Spleen (tissue), 11 donors: ENCODE results near the gene AHSA1. TPM values are rescaled to one million over a fixed set of nuclear protein-coding genes. Genes with fewer than 3 reads are reported as not detected.

Source experiments
- DNase-seq: peaks from one replicate; pipeline ENCODE4 v3.0.0-alpha.2; 2020
- H3K27ac ChIP-seq, 8 donors: fragments of 200-600 bp; sonication (generic) in 7 of 8; 1 replicate in 4 of 8; 2 replicates in 4 of 8; pipeline versions ENCODE4 v1.5.0 to v1.8.0; 2016 to 2021; ENCODE audit warnings: inconsistent platforms in 4 of 8, mild to moderate bottlenecking in 4 of 8, moderate library complexity in 1 of 8
- H3K27me3 ChIP-seq, 7 donors: fragments of 200-600 bp; sonication (generic) in 6 of 7; replicated peaks in 1 of 7; 1 replicate in 4 of 7; 2 replicates in 3 of 7; pipeline versions ENCODE4 v1.5.0 to v1.8.0; 2016 to 2021; ENCODE audit warnings: inconsistent platforms in 3 of 7, mild to moderate bottlenecking in 1 of 7
- H3K36me3 ChIP-seq, 6 donors: fragments of 200-600 bp; sonication (generic) in 5 of 6; 1 replicate in 4 of 6; 2 replicates in 2 of 6; pipeline versions ENCODE4 v1.5.0 to v1.8.0; 2016 to 2021; ENCODE audit warnings: inconsistent platforms in 2 of 6
- H3K4me1 ChIP-seq, 6 donors: fragments of 200-600 bp; sonication (generic) in 5 of 6; 1 replicate in 3 of 6; 2 replicates in 3 of 6; pipeline versions ENCODE4 v1.5.0 to v1.8.0; 2016 to 2021; ENCODE audit warnings: inconsistent platforms in 3 of 6
- H3K4me3 ChIP-seq, 8 donors: fragments of 200-600 bp; sonication (generic) in 7 of 8; 1 replicate in 4 of 8; 2 replicates in 4 of 8; pipeline versions ENCODE4 v1.5.0 to v1.8.0; 2016 to 2021; ENCODE audit warnings: inconsistent platforms in 4 of 8, mild to moderate bottlenecking in 4 of 8, moderate library complexity in 2 of 8
- H3K9me3 ChIP-seq, 8 donors: fragments of 200-600 bp; sonication (generic) in 7 of 8; 1 replicate in 4 of 8; 2 replicates in 4 of 8; pipeline versions ENCODE4 v1.5.0 to v1.8.0; 2016 to 2021; ENCODE audit warnings: inconsistent platforms in 4 of 8
- POLR2A ChIP-seq, 3 donors: fragments of 450-650 bp; IDR thresholded peaks; one replicate each; pipeline ENCODE4 v1.5.1; 2017; ENCODE audit warnings: antibody characterized with exemption in 3 of 3, mild to moderate bottlenecking in 1 of 3
- POLR2AphosphoS5 ChIP-seq, 3 donors: sonication (generic); formaldehyde crosslinking; IDR thresholded peaks; one replicate each; pipeline ENCODE4 v1.5.1; 2017; ENCODE audit warnings: antibody characterized with exemption in 3 of 3
- WGBS, 5 donors: extraction: QIAGEN DNeasy Blood & Tissue Kit in 3 of 5; methylation state at CpG; one replicate each; pipeline versions ENCODE4 v1.1.5 to v1.1.7; 2013 to 2018; 5-methylcytosine and 5-hydroxymethylcytosine counted together
- intact Hi-C: fragments of 100-400 bp; cut with DNase I; formaldehyde crosslinking; loops from one replicate; pipeline ENCODE4 v1.15.0; 2023; ENCODE audit warnings: low total_unique reads
- polyA plus RNA-seq, 3 donors: library from polyadenylated mRNA; stranded (reverse); fragments of 200-250 nt; gene quantifications; one replicate each; pipeline ENCODE4 v1.2.1, GENCODE V29; 2013
- total RNA-seq, 7 donors: library from RNA; depleted of rRNA in 3 of 7; stranded (reverse); fragments of >200 nt in 3 of 7; fragmentation: NEBNext Ultra II Directional in 4 of 7; extraction: Animal tissue kit (Norgen Biotek cat#: 25700) in 4 of 7; gene quantifications; one replicate each; pipeline versions ENCODE4 v1.1.0 to v1.2.1, GENCODE V29; 2016 to 2021
- TF ChIP-seq, protein P1 (sequence below), 11 experiments: fragments of 200-600 bp in 7 of 11; fragments of 450-650 bp in 4 of 11; sonication (generic) in 4 of 11; IDR thresholded peaks in 8 of 11; conservative IDR thresholded peaks in 3 of 11; 1 replicate in 7 of 11; 2 replicates in 4 of 11; pipeline versions ENCODE4 v1.4.0 to v1.8.0; 2016 to 2021; ENCODE audit warnings: antibody characterized with exemption in 11 of 11, inconsistent platforms in 4 of 11, mild to moderate bottlenecking in 1 of 11
- donor health status: healthy with polysubstance abuse.
- donor health status: DM: no; HTN: no; CAD: no; lungs with moderate emphysema.
- donor health status: DM: no; HTN: no; CAD: no.
- donor health status: Bipolar disorder and iron deficiency.
- donor health status: healthy.
- donor health status: DM: no; HTN: no; CAD: no.
- donor health status: DM: yes; HTN: yes; CAD: no.

The AHSA1 gene
- total and polyA plus RNA-seq, 10 donors, result 41.5 to 126 (median 80.7) TPM

DNA sequence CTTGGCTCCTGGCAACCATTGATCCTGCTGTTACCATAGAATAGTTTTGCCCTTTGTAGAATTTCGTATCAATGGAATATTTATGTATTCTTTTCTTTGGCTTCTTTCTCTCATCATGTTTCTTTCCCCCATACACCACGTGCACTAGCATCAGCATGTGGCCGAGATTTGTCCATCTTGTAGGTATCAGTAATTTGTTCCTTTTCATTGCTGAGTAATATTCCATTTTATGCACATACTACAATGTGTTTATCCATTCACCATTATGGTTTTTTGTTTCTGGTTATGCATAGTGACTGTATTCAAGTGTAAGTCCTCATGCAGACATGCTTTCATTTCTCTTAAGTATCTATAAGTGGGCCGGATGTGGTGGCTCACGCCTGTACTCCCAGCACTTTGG, 45.2 kb downstream of the AHSA1 start:
- H3K4me3 ChIP-seq, result no peak overlapping the region
- intact Hi-C loops, result no loop called here
- peaks cover 5 to 17% (median 15%) of the 10 kb centered on the region in 6 donors for H3K4me1 ChIP-seq
- H3K27me3 ChIP-seq, result peaks cover 4 to 29% (median 21%) of the 10 kb centered on the region in 7 donors
- DNase-seq, result no peak
- H3K27ac ChIP-seq, result no peak overlapping the region
- H3K9me3 ChIP-seq, result peaks cover 0 to 15% (median 12%) of the 10 kb centered on the region in 8 donors
- TF ChIP-seq POLR2A (IDR thresholded peaks at IDR 0.05), result no peak
- TF ChIP-seq, protein P1, sequence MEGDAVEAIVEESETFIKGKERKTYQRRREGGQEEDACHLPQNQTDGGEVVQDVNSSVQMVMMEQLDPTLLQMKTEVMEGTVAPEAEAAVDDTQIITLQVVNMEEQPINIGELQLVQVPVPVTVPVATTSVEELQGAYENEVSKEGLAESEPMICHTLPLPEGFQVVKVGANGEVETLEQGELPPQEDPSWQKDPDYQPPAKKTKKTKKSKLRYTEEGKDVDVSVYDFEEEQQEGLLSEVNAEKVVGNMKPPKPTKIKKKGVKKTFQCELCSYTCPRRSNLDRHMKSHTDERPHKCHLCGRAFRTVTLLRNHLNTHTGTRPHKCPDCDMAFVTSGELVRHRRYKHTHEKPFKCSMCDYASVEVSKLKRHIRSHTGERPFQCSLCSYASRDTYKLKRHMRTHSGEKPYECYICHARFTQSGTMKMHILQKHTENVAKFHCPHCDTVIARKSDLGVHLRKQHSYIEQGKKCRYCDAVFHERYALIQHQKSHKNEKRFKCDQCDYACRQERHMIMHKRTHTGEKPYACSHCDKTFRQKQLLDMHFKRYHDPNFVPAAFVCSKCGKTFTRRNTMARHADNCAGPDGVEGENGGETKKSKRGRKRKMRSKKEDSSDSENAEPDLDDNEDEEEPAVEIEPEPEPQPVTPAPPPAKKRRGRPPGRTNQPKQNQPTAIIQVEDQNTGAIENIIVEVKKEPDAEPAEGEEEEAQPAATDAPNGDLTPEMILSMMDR (IDR thresholded peaks at IDR 0.05 in 8 of 11, conservative IDR thresholded peaks at IDR 0.05 in 3 of 11), result no peak
- no peak for TF ChIP-seq POLR2AphosphoS5 (IDR thresholded peaks at IDR 0.05)
- H3K36me3 ChIP-seq, result peaks cover 0 to 33% (median 19%) of the 10 kb centered on the region in 6 donors
- 94 to 98% (median 96%) methylated on average over 5 of the region's 5 CpGs for WGBS, 5 donors

DNA sequence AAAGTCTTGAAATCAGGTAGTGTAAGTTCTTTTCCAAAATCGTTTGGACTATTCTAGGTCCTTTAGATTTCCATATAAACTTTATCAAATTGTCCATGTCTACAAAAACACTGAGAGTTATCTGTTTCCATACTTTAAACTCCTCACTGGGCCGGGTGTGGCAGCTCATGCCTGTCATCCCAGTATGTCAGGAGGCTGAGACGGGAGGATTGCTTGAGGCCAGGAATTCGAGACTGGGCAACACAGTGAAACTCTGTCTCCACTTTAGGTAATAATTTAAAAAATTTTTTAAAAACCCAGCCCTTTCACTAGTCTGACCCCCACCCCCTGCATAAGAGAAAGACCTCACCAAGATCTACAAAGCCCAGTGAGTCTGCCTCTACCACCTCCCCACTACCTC, 47.1 kb downstream of the AHSA1 start:
- DNase-seq, result no peak
- Histone ChIP-seq H3K27ac (no peak overlapping the region), H3K4me3 (no peak overlapping the region), H3K27me3 (peaks cover 0 to 10% (median 3%) of the 10 kb centered on the region in 7 donors), H3K4me1 (no peaks in the 10 kb centered on the region), H3K36me3 (peaks cover 0 to 52% (median 35%) of the 10 kb centered on the region in 6 donors), H3K9me3 (peaks cover 0 to 15% (median 12%) of the 10 kb centered on the region in 8 donors)
- WGBS, 5 donors, result 72 to 80% (median 73%) methylated on average over 4 of the region's 4 CpGs
- intact Hi-C loops, result no loop called here
- no peak for TF ChIP-seq POLR2A (IDR thresholded peaks at IDR 0.05)
- TF ChIP-seq, protein P1 (IDR thresholded peaks at IDR 0.05 in 8 of 11, conservative IDR thresholded peaks at IDR 0.05 in 3 of 11), result no peak
- no peak for TF ChIP-seq POLR2AphosphoS5 (IDR thresholded peaks at IDR 0.05)

DNA sequence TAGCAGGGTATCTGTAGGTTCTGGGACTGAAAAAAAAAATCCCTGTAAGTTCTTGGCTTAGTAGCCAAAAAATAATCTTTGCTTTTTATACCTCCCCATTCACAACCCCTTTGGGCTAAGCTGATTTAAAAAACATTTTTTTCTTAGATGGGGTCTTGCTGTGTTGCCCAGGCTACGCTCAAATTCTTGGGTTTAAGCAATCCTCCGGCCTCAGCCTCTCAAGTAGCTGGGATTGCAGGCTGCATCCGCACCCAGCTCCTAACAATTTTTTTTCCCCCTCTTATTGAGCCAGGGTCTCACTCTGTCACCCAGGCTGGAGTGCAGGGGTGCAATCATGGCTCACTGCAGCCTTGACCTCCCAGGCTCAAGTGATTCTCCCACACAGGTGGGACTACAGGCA, 49.9 kb downstream of the AHSA1 start:
- no peak overlapping the region for H3K4me3 ChIP-seq
- peaks cover 0 to 79% (median 59%) of the 10 kb centered on the region in 6 donors for H3K36me3 ChIP-seq
- no peaks in the 10 kb centered on the region for H3K27me3 ChIP-seq
- intact Hi-C loops, result no loop called here
- peak overlapping the region in 2 of 8 donors; percentile 23 to 59 for H3K27ac ChIP-seq
- no peak for DNase-seq
- no peaks in the 10 kb centered on the region for H3K4me1 ChIP-seq
- peaks cover 0 to 15% (median 12%) of the 10 kb centered on the region in 8 donors for H3K9me3 ChIP-seq
- TF ChIP-seq, protein P1 (IDR thresholded peaks at IDR 0.05 in 8 of 11, conservative IDR thresholded peaks at IDR 0.05 in 3 of 11), result no peak
- no peak for TF ChIP-seq POLR2AphosphoS5 (IDR thresholded peaks at IDR 0.05)
- no peak for TF ChIP-seq POLR2A (IDR thresholded peaks at IDR 0.05)
- 97 to 100% (median 100%) methylated on average over 3 of the region's 3 CpGs for WGBS, 5 donors

DNA sequence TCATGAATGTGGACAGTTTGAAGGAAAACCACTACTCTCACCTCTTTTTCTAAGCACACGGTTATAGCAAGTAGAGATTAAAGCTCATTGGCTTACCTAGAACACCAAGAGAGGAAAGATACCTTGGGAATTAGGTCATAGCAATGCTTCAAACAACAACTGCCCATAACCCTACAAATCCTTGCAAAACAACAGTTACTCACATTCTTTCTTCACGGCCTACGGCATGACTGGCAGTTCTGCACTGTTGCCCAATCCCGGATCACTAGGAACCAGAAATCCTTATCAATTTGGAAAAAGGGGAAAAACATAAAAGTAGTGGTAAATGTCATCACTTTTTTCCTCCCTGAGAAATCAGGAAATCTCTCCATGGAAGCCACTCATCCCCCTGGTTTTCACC, 50.4 kb downstream of the AHSA1 start:
- Histone ChIP-seq H3K4me1 (no peaks in the 10 kb centered on the region), H3K9me3 (peaks cover 0 to 13% (median 9%) of the 10 kb centered on the region in 8 donors), H3K4me3 (no peak overlapping the region), H3K27me3 (no peaks in the 10 kb centered on the region), H3K27ac (peak overlapping the region in 2 of 8 donors; percentile 23 to 59), H3K36me3 (peaks cover 0 to 84% (median 59%) of the 10 kb centered on the region in 6 donors)
- TF ChIP-seq POLR2A (IDR thresholded peaks at IDR 0.05) (no peak), POLR2AphosphoS5 (IDR thresholded peaks at IDR 0.05) (no peak)
- TF ChIP-seq, protein P1 (IDR thresholded peaks at IDR 0.05 in 8 of 11, conservative IDR thresholded peaks at IDR 0.05 in 3 of 11), result no peak
- intact Hi-C loops, result no loop called here
- DNase-seq, result no peak
- 66 to 91% (median 89%) methylated on average over 4 of the region's 4 CpGs for WGBS, 5 donors
